WI38 (cell line): ENCODE results near the gene CDC42SE1.

Experiments used
- H3K4me3 ChIP-seq: 2 replicates; pipeline ENCODE4 v1.5.1; 2011; ENCODE audit warnings: low read depth, mild to moderate bottlenecking, control low read depth, low read length
- CTCF ChIP-seq: IDR thresholded peaks from 2 replicates; pipeline ENCODE4 v1.5.1; 2012; ENCODE audit warnings: low read depth, mild to moderate bottlenecking, control low read depth, low read length

CDC42SE1 gene

GRCh38 chr1:151060657-151061421 lies 1.4 kb upstream of the CDC42SE1 start:
- peak overlapping the region; percentile 71 for H3K4me3 ChIP-seq
- no peak for TF ChIP-seq CTCF

- H3K4me3 ChIP-seq, result peak within 1 kb of the TSS; percentile 71
- no peak for TF ChIP-seq CTCF
Measured at GRCh38 chr1:151060007-151060656, 710 bp upstream of the CDC42SE1 start, which contains the start of gene MLLT11. Gene MLLT11, plus strand, starts transcription at chr1:151060397. Its CDS starts 6,828 bp downstream, at chr1:151067225.

- H3K4me3 ChIP-seq, result peak overlapping the region; percentile 71
- TF ChIP-seq CTCF, result no peak
Measured at GRCh38 chr1:151058692-151059091, 730 bp downstream of the CDC42SE1 start.

- no peak overlapping the region for H3K4me3 ChIP-seq
- no peak for TF ChIP-seq CTCF
Measured at GRCh38 chr1:151056149-151056548, 3.3 kb downstream of the CDC42SE1 start.

- TF ChIP-seq CTCF, result no peak
- no peak overlapping the region for H3K4me3 ChIP-seq
Measured at GRCh38 chr1:151055581-151055980, 3.8 kb downstream of the CDC42SE1 start.

- no peak for TF ChIP-seq CTCF
- H3K4me3 ChIP-seq, result no peak overlapping the region
Measured at GRCh38 chr1:151054971-151055547, 4.4 kb downstream of the CDC42SE1 start.

- no peak for TF ChIP-seq CTCF
- H3K4me3 ChIP-seq, result no peak overlapping the region
Measured at GRCh38 chr1:151051356-151052009, 7.9 kb downstream of the CDC42SE1 start.
